Body of pancreas (tissue), 4 donors: ENCODE results near the gene ZXDB. TPM values are rescaled to one million over a fixed set of nuclear protein-coding genes. Genes with fewer than 3 reads are reported as not detected.
A peak's percentile ranks its signal among the peaks of the same experiment; 100 is the strongest.
"Not testable (repeated sequence)": the region's sequence is repeated elsewhere in the genome, so short reads cannot be mapped to it uniquely, and the experiment has no call there.

Experiments used
- ATAC-seq: fragments of 150-250 bp; one replicate; pipeline ENCODE4 v1.9.1; 2016
- DNase-seq, 4 donors: peaks; one replicate each; pipeline ENCODE4 v3.0.0-alpha.2; 2019
- H3K27ac ChIP-seq, 4 donors: fragments of 200-600 bp; sonication (generic); 1 replicate in 3 of 4; 2 replicates in 1 of 4; pipeline versions ENCODE4 v1.5.1 to v1.6.1; 2016 to 2019; ENCODE audit warnings: mild to moderate bottlenecking in 1 of 4, mixed read lengths in 1 of 4, moderate library complexity in 1 of 4
- H3K27me3 ChIP-seq, 2 donors: fragments of 200-600 bp; sonication (generic); one replicate each; pipeline ENCODE4 v1.6.0; 2016; ENCODE audit warnings: mild to moderate bottlenecking in 1 of 2
- H3K36me3 ChIP-seq, 2 donors: fragments of 200-600 bp; sonication (generic); replicated peaks in 1 of 2; 2 replicates each; pipeline ENCODE4 v1.5.1; 2016; ENCODE audit warnings: low read depth in 2 of 2; ENCODE audit not compliant: insufficient read depth in 1 of 2
- H3K4me1 ChIP-seq: fragments of 200-600 bp; sonication (generic); one replicate; pipeline ENCODE4 v1.6.0; 2016
- H3K4me3 ChIP-seq, 2 donors: fragments of 200-600 bp; sonication (generic); 1 replicate in 1 of 2; 2 replicates in 1 of 2; pipeline ENCODE4 v1.5.1; 2016 to 2019
- H3K9me3 ChIP-seq, 3 donors: fragments of 200-600 bp; sonication (generic); 1 replicate in 2 of 3; 2 replicates in 1 of 3; pipeline ENCODE4 v1.5.1; 2016
- POLR2A ChIP-seq, 3 donors: fragments of 450-650 bp; IDR thresholded peaks; one replicate each; pipeline ENCODE4 v1.6.1; 2016; ENCODE audit warnings: antibody characterized with exemption in 3 of 3, mild to moderate bottlenecking in 2 of 3
- WGBS, 2 donors: methylation state at CpG; one replicate each; pipeline ENCODE4 v1.1.5; 2017; 5-methylcytosine and 5-hydroxymethylcytosine counted together
- intact Hi-C: fragments of 100-400 bp; cut with DNase I; formaldehyde crosslinking; loops from one replicate; pipeline ENCODE4 v1.15.1; 2023
- total RNA-seq, 2 donors: library from RNA; depleted of rRNA; stranded (reverse); fragments of >200 nt; gene quantifications; one replicate each; pipeline ENCODE4 v1.1.0, GENCODE V29; 2016
- TF ChIP-seq, protein P1 (sequence below), 7 experiments: fragments of 450-650 bp in 4 of 7; fragments of 200-600 bp in 3 of 7; sonication (generic) in 3 of 7; IDR thresholded peaks; one replicate each; pipeline ENCODE4 v1.5.1; 2016 to 2019; ENCODE audit warnings: antibody characterized with exemption in 7 of 7

ZXDB gene
- total RNA-seq, 2 donors from 2014 or later, result 4.6 to 7.5 TPM

DNA sequence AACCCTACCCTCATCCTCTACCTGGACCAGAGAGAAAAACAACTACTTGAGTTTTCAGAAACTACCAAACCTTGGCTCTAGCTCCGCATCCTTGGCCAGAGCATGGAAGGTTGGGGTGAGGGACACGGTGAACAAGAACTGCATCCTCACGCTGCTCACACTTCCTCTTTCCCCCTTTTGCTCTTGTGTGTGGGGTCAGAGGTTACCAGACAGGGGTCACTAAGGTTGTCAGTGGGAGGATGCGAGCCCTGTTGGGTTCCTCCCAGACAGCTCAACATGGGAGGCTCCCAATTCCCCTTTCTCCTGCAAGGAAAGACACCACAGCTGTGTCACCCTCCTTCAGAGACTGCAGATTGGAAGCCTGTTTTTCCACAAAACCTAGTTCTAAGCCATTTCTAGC, 5.5 kb upstream of the ZXDB start:
- intact Hi-C loops, result no loop called here
- no peak for ATAC-seq
- DNase-seq, result no peak

DNA sequence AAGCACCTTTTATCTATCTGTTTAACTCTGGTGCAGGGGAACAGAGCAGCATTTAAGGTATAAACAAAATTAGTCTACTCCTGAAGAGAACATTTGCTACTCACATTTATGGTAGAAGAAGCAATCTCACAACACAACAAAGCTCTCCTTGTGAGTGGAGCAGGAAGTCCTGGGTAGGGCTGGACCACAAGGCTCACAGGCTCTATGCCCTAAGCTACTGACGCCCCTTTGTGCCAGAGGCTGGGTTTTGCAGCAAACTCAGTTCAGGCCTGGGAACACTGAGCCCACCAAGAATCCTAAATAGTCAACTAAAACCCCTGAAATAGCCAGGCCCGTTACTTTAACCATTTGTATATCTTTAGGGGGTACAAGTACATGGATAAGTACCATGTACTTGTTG, 4.7 kb upstream of the ZXDB start:
- intact Hi-C loops, result no loop called here
- TF ChIP-seq, protein P1, sequence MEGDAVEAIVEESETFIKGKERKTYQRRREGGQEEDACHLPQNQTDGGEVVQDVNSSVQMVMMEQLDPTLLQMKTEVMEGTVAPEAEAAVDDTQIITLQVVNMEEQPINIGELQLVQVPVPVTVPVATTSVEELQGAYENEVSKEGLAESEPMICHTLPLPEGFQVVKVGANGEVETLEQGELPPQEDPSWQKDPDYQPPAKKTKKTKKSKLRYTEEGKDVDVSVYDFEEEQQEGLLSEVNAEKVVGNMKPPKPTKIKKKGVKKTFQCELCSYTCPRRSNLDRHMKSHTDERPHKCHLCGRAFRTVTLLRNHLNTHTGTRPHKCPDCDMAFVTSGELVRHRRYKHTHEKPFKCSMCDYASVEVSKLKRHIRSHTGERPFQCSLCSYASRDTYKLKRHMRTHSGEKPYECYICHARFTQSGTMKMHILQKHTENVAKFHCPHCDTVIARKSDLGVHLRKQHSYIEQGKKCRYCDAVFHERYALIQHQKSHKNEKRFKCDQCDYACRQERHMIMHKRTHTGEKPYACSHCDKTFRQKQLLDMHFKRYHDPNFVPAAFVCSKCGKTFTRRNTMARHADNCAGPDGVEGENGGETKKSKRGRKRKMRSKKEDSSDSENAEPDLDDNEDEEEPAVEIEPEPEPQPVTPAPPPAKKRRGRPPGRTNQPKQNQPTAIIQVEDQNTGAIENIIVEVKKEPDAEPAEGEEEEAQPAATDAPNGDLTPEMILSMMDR (IDR thresholded peaks at IDR 0.05), result no peak
- TF ChIP-seq POLR2A (IDR thresholded peaks at IDR 0.05), result no peak
- 67 to 89% methylated on average over 1 to 2 of the region's 2 CpGs for WGBS, 2 donors

More for the DNA sequence above, 5.5 kb upstream of the ZXDB start:
- Histone ChIP-seq H3K36me3 (no peaks in the 10 kb centered on the region), H3K4me1 (peaks cover 6% of the 10 kb centered on the region), H3K9me3 (no peaks in the 10 kb centered on the region), H3K4me3 (no peak overlapping the region), H3K27ac (no peak overlapping the region), H3K27me3 (no peaks in the 10 kb centered on the region)
- TF ChIP-seq POLR2A (IDR thresholded peaks at IDR 0.05), result no peak
- TF ChIP-seq, protein P1 (IDR thresholded peaks at IDR 0.05), result no peak
- WGBS, 2 donors, result 73 to 100% methylated on average over 1 to 3 of the region's 4 CpGs

DNA sequence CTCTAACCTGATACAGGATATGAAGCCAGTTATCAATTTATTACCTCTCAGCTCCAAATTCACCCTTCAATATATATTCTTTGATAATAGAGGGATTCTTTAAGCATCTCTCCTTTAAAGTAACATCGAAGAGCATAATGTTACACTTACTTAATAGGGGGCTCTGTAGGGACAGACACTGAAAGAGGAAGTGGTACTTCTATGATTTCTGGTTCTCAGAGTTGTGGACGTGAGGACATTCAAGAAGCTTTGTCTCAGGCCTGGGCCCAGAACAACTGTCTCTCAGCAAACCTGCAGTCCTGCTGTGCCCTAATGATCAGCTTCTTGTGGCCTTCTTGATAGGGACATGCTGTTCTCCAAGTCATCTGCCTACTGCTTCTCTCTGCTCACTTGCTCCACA, 4.2 kb upstream of the ZXDB start:
- Histone ChIP-seq H3K27me3 (no peaks in the 10 kb centered on the region), H3K27ac (no peak overlapping the region), H3K9me3 (no peaks in the 10 kb centered on the region), H3K4me3 (no peak overlapping the region), H3K4me1 (peaks cover 6% of the 10 kb centered on the region), H3K36me3 (no peaks in the 10 kb centered on the region)
- intact Hi-C loops, result no loop called here
- DNase-seq (no peak), ATAC-seq (no peak)
- no peak for TF ChIP-seq POLR2A (IDR thresholded peaks at IDR 0.05)
- TF ChIP-seq, protein P1 (IDR thresholded peaks at IDR 0.05), result no peak
- WGBS, 2 donors, result 62 to 91% methylated on average over 1 to 2 of the region's 2 CpGs

More for the DNA sequence above, 4.7 kb upstream of the ZXDB start:
- no peak overlapping the region for H3K27ac ChIP-seq
- peaks cover 6% of the 10 kb centered on the region for H3K4me1 ChIP-seq
- H3K9me3 ChIP-seq, result no peaks in the 10 kb centered on the region
- H3K27me3 ChIP-seq, result no peaks in the 10 kb centered on the region
- ATAC-seq (no peak), DNase-seq (no peak)
- no peak overlapping the region for H3K4me3 ChIP-seq
- no peaks in the 10 kb centered on the region for H3K36me3 ChIP-seq

DNA sequence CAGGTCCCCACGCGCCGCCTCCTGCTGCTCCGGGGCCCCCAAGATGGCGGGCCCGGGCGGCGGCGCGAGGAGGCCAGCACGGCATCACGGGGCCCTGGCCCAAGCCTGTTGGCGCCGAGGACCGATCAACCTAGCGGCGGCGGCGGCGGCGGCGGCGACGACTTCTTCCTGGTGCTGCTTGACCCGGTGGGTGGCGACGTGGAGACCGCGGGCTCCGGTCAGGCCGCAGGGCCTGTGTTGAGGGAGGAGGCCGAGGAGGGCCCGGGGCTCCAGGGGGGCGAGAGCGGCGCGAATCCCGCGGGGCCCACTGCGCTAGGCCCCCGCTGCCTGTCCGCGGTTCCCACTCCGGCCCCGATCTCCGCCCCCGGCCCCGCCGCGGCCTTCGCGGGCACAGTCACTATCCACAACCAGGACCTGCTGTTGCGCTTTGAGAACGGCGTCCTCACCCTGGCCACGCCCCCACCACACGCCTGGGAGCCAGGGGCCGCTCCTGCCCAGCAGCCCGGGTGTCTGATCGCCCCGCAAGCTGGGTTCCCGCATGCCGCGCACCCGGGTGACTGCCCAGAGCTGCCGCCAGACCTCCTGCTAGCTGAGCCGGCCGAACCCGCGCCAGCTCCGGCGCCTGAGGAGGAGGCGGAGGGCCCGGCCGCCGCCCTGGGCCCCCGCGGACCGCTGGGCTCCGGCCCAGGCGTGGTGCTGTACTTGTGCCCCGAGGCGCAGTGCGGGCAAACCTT, 516 bp downstream of the ZXDB start:
- ATAC-seq (peak; percentile 82), DNase-seq (peak; percentile 32 to 44 (median 41))
- Histone ChIP-seq H3K4me3 (peak overlapping the region; percentile 37 to 51), H3K27ac (peak overlapping the region; percentile 89 to 95 (median 94)), H3K4me1 (peaks cover 23% of the 10 kb centered on the region)
- intact Hi-C loops, H3K36me3 ChIP-seq, H3K9me3 ChIP-seq, H3K27me3 ChIP-seq: not testable (repeated sequence)
- peak; percentile 28 to 44 (median 40) for TF ChIP-seq POLR2A (IDR thresholded peaks at IDR 0.05)
- WGBS, 2 donors, result 0% methylated on average over 14 of the region's 84 CpGs; no CpG with 5 or more reads in 1 of the 2 donors

DNA sequence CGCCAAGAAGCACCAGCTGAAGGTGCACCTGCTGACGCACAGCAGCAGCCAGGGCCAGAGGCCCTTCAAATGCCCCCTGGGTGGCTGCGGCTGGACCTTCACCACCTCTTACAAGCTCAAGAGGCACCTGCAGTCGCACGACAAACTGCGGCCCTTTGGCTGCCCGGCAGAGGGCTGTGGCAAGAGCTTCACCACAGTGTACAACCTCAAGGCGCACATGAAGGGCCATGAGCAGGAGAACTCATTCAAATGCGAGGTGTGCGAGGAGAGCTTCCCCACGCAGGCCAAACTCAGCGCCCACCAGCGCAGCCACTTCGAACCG, 1.0 kb downstream of the ZXDB start:
- H3K4me1 ChIP-seq, result peaks cover 23% of the 10 kb centered on the region
- H3K27me3 ChIP-seq, H3K36me3 ChIP-seq, H3K9me3 ChIP-seq, intact Hi-C loops: not testable (repeated sequence)
- H3K27ac ChIP-seq, result peak overlapping the region; percentile 89 to 95 (median 94)
- ATAC-seq, result peak; percentile 40
- TF ChIP-seq, protein P1 (IDR thresholded peaks at IDR 0.05), result peak in 2 of 7 experiments; percentile 18 to 22
- no CpG with 5 or more reads among the region's 15 CpGs for WGBS, 2 donors
- DNase-seq, result peak; percentile 40 to 55 (median 47)
- peak overlapping the region; percentile 15 to 51 for H3K4me3 ChIP-seq
